B cell (primary cell): ENCODE results near the gene ARHGAP22. TPM values are rescaled to one million over a fixed set of nuclear protein-coding genes. Genes with fewer than 3 reads are reported as not detected.

ENCODE experiments used
- ATAC-seq: fragments of 200-7000 bp; cut with Tn5 transposase; one replicate; pipeline ENCODE4 v1.10.0; 2021; ENCODE audit warnings: low read depth, mild to moderate bottlenecking, moderate number of reproducible peaks, moderate library complexity
- CTCF ChIA-PET: fragments of 350-600 bp; sonication (Branson Sonifier 250); formaldehyde crosslinking; loops from one replicate; lab custom pipeline; 2021; ENCODE audit warnings: antibody characterized with exemption, inconsistent platforms; lab: Charles Lee
- POLR2A ChIA-PET: fragments of 350-600 bp; sonication (Branson Sonifier 250); formaldehyde crosslinking; loops from one replicate; lab custom pipeline; 2021; ENCODE audit warnings: antibody characterized with exemption; lab: Charles Lee
- DNase-seq: peaks from one replicate; pipeline ENCODE4 v3.0.0; 2013
- H2AFZ ChIP-seq: 2 replicates; pipeline ENCODE4 v1.6.1; 2012; ENCODE audit warnings: mild to moderate bottlenecking, low read depth, low read length; ENCODE audit not compliant: insufficient read depth, poor library complexity, severe bottlenecking
- H3K27ac ChIP-seq, 2 donors: 1 replicate in 1 of 2; 2 replicates in 1 of 2; pipeline ENCODE4 v1.5.1; 2012 to 2013; ENCODE audit warnings: low read length in 2 of 2, mild to moderate bottlenecking in 2 of 2, moderate library complexity in 1 of 2
- H3K27me3 ChIP-seq, 4 experiments: fragments of 200-600 bp in 1 of 4; sonication (generic) in 1 of 4; replicated peaks in 1 of 4; 1 replicate in 2 of 4; 2 replicates in 2 of 4; pipeline versions ENCODE4 v1.6.1 to v1.7.0; 2013 to 2016; ENCODE audit warnings: low read length in 3 of 4, mild to moderate bottlenecking in 2 of 4, mixed read lengths in 1 of 4, moderate library complexity in 1 of 4; ENCODE audit not compliant: insufficient read depth in 4 of 4, control insufficient read depth in 3 of 4; ENCODE audit errors: control extremely low read depth in 1 of 4
- H3K36me3 ChIP-seq, 2 experiments: replicated peaks in 1 of 2; 1 replicate in 1 of 2; 2 replicates in 1 of 2; pipeline versions ENCODE4 v1.6.1 to v1.7.1; 2013; ENCODE audit warnings: low read length in 1 of 2; ENCODE audit not compliant: insufficient read depth in 2 of 2, control insufficient read depth in 1 of 2; ENCODE audit errors: control extremely low read depth in 1 of 2, extremely low read depth in 1 of 2
- H3K4me1 ChIP-seq, 2 donors: fragments of 200-600 bp in 1 of 2; sonication (generic) in 1 of 2; 1 replicate in 1 of 2; 2 replicates in 1 of 2; pipeline versions ENCODE4 v1.5.1 to v1.6.1; 2013 to 2017; ENCODE audit warnings: low read length in 2 of 2; ENCODE audit not compliant: control insufficient read depth in 2 of 2, insufficient read depth in 2 of 2
- H3K4me2 ChIP-seq: replicated peaks from 2 replicates; pipeline ENCODE3; 2012; ENCODE audit warnings: mild to moderate bottlenecking, low read depth, low read length; ENCODE audit not compliant: poor library complexity, severe bottlenecking
- H3K4me3 ChIP-seq, 5 experiments: fragments of 200-600 bp in 1 of 5; sonication (generic) in 1 of 5; 1 replicate in 3 of 5; 2 replicates in 2 of 5; pipeline versions ENCODE4 v1.5.1 to v1.7.0; 2011 to 2016; ENCODE audit warnings: low read length in 4 of 5, mild to moderate bottlenecking in 4 of 5, low read depth in 2 of 5, control low read depth in 1 of 5, moderate library complexity in 1 of 5; ENCODE audit not compliant: insufficient read depth in 1 of 5; ENCODE audit errors: control extremely low read depth in 1 of 5, extremely low read depth in 1 of 5
- H3K79me2 ChIP-seq: fragments of 200-600 bp; sonication (generic); one replicate; pipeline ENCODE4 v1.6.0; 2016; ENCODE audit warnings: low read length; ENCODE audit not compliant: control insufficient read depth, insufficient read depth
- H3K9ac ChIP-seq: fragments of 200-600 bp; sonication (generic); 2 replicates; pipeline ENCODE4 v1.6.1; 2017; ENCODE audit warnings: mild to moderate bottlenecking, low read length, moderate library complexity
- H3K9me3 ChIP-seq, 3 donors: one replicate each; pipeline versions ENCODE4 v1.6.1 to v1.7.1; 2013; ENCODE audit warnings: low read length in 2 of 3; ENCODE audit not compliant: control insufficient read depth in 2 of 3, insufficient read depth in 1 of 3; ENCODE audit errors: control extremely low read depth in 1 of 3
- H4K20me1 ChIP-seq: 2 replicates; pipeline ENCODE4 v1.6.0; 2012; ENCODE audit warnings: mild to moderate bottlenecking, low read length; ENCODE audit not compliant: insufficient read depth, control insufficient read depth, poor library complexity, severe bottlenecking
- H3K27ac Mint-ChIP-seq: one replicate; pipeline ENCODE4 v1.8.0; 2021; ENCODE audit warnings: mixed read lengths
- H3K27me3 Mint-ChIP-seq: one replicate; pipeline ENCODE4 v1.8.0; 2021; ENCODE audit warnings: mixed read lengths
- H3K4me1 Mint-ChIP-seq: one replicate; pipeline ENCODE4 v1.8.0; 2021; ENCODE audit warnings: mixed read lengths
- H3K4me3 Mint-ChIP-seq: one replicate; pipeline ENCODE4 v1.8.0; 2021; ENCODE audit warnings: mixed read lengths
- H3K9me3 Mint-ChIP-seq: one replicate; pipeline ENCODE4 v1.8.0; 2022; ENCODE audit warnings: mixed read lengths; ENCODE audit not compliant: insufficient read depth
- EZH2 ChIP-seq: IDR thresholded peaks from 2 replicates; pipeline ENCODE4 v1.6.1; 2012; ENCODE audit warnings: borderline replicate concordance, low read depth, mild to moderate bottlenecking, moderate library complexity, low read length; ENCODE audit not compliant: insufficient read depth, poor library complexity, severe bottlenecking
- WGBS: methylation state at CpG from one replicate; pipeline ENCODE4 v1.1.5; 2013; ENCODE audit warnings: missing lambda C conversion rate; ENCODE audit not compliant: insufficient coverage; 5-methylcytosine and 5-hydroxymethylcytosine counted together
- intact Hi-C: fragments of 100-400 bp; cut with micrococcal nuclease; formaldehyde crosslinking; loops from one replicate; pipeline ENCODE4 v1.10.0; 2022
- polyA plus RNA-seq: library from polyadenylated mRNA; depleted of rRNA; stranded (reverse); fragments of >200 nt; gene quantifications from 2 replicates; pipeline ENCODE4 v1.2.3, GENCODE V29; 2012
- total RNA-seq, 2 donors: library from RNA; stranded (reverse); fragments of 120-200 nt in 1 of 2; gene quantifications; 1 replicate in 1 of 2; 2 replicates in 1 of 2; pipeline versions ENCODE4 v1.2.3 to v1.2.4, GENCODE V29; 2013 to 2022
- TF ChIP-seq, protein P1 (sequence below): fragments of 200-600 bp; IDR thresholded peaks from one replicate; pipeline ENCODE4 v1.8.0; 2022; ENCODE audit warnings: antibody characterized with exemption, mild to moderate bottlenecking

Gene ARHGAP22
- total and polyA plus RNA-seq, 2 donors (not counting 1 experiment from before 2014, with no cell fraction given) = 1.9 to 2.0 TPM

GRCh38 chr10:48460182-48460581 lies 144.7 kb downstream of the ARHGAP22 start:
- ChIA-PET POLR2A (no interaction called here), CTCF (no interaction called here)
- no peak overlapping the region for H3K4me3 ChIP-seq
- H4K20me1 ChIP-seq = no peaks in the 10 kb centered on the region
- Mint-ChIP-seq H3K27ac (no peak overlapping the region), H3K9me3 (no peaks in the 10 kb centered on the region), H3K4me3 (no peak overlapping the region), H3K27me3 (no peaks in the 10 kb centered on the region), H3K4me1 (peaks cover 9% of the 10 kb centered on the region)
- H3K4me1 ChIP-seq = peaks cover 13 to 17% of the 10 kb centered on the region in 2 donors
- TF ChIP-seq, protein P1, sequence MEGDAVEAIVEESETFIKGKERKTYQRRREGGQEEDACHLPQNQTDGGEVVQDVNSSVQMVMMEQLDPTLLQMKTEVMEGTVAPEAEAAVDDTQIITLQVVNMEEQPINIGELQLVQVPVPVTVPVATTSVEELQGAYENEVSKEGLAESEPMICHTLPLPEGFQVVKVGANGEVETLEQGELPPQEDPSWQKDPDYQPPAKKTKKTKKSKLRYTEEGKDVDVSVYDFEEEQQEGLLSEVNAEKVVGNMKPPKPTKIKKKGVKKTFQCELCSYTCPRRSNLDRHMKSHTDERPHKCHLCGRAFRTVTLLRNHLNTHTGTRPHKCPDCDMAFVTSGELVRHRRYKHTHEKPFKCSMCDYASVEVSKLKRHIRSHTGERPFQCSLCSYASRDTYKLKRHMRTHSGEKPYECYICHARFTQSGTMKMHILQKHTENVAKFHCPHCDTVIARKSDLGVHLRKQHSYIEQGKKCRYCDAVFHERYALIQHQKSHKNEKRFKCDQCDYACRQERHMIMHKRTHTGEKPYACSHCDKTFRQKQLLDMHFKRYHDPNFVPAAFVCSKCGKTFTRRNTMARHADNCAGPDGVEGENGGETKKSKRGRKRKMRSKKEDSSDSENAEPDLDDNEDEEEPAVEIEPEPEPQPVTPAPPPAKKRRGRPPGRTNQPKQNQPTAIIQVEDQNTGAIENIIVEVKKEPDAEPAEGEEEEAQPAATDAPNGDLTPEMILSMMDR = no peak
- no peak for TF ChIP-seq EZH2
- no peak overlapping the region for H3K27ac ChIP-seq
- H3K4me2 ChIP-seq = no peak overlapping the region
- no peaks in the 10 kb centered on the region for H3K36me3 ChIP-seq
- H3K79me2 ChIP-seq = no peaks in the 10 kb centered on the region
- ATAC-seq = no peak
- H3K27me3 ChIP-seq = peaks cover 0 to 3% (median 0%) of the 10 kb centered on the region in 4 experiments
- intact Hi-C loops = no loop called here
- H3K9ac ChIP-seq = no peak overlapping the region
- 100% methylated on average over 1 of the region's 2 CpGs for WGBS
- no peak overlapping the region for H2AFZ ChIP-seq
- peaks cover 0 to 4% (median 0%) of the 10 kb centered on the region in 3 donors for H3K9me3 ChIP-seq
- DNase-seq = no peak

DNA sequence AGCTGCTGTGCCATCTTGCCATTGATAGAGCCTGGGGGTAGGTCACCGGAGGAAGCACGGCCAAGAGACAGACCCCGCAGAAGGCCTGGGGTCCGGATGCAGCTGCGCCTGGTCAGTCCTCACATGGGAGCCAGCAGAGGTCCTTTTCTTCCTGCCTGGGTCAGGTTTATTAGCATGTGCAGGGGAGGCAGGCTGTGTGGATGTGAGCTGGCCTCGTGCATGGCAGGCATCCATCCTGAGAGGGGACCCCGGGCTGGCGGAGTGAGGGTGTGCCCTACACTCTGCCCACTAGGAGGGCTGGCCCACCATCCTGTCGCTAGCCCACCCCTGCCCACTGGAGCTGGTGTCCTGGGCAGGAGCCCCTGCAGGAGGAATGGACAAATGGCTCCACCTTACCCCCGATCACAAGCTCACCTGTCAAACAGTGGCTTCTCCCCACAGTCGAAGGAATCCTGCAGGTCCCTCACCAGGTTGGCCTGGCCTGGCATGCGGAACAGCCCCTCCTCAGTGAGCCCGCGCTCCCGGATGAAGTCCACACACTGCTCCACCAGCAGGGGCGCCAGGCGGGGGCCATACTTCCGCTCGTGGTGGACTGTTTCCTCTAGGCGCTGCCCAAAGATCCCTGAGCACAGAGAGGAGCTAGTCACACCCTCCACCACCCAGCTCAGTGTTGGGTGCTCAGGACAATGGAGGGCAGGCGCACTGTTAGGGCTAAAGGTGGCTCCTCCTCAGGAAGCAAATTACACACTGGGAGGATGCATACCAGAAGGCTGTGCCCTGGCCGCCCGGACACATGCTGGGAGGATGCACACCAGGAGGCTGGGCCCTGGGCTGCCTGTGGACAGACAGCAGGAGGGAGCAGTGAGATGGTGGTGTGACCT lies 145.4 kb downstream of the ARHGAP22 start:
- peaks cover 0 to 3% (median 0%) of the 10 kb centered on the region in 4 experiments for H3K27me3 ChIP-seq
- intact Hi-C loops = no loop called here
- Mint-ChIP-seq H3K27ac (no peak overlapping the region), H3K4me1 (peaks cover 9% of the 10 kb centered on the region), H3K9me3 (no peaks in the 10 kb centered on the region), H3K27me3 (no peaks in the 10 kb centered on the region), H3K4me3 (no peak overlapping the region)
- no peak overlapping the region for H3K9ac ChIP-seq
- peaks cover 0 to 4% (median 0%) of the 10 kb centered on the region in 3 donors for H3K9me3 ChIP-seq
- POLR2A ChIA-PET = no interaction called here
- ATAC-seq (no peak), DNase-seq (no peak)
- no peak for TF ChIP-seq EZH2
- TF ChIP-seq, protein P1 = no peak
- WGBS = 64% methylated on average over 23 of the region's 23 CpGs
- H3K4me3 ChIP-seq = no peak overlapping the region
- no peak overlapping the region for H3K4me2 ChIP-seq
- H2AFZ ChIP-seq = no peak overlapping the region
- H3K27ac ChIP-seq = no peak overlapping the region
- H4K20me1 ChIP-seq = no peaks in the 10 kb centered on the region
- peaks cover 13 to 17% of the 10 kb centered on the region in 2 donors for H3K4me1 ChIP-seq
- no peaks in the 10 kb centered on the region for H3K36me3 ChIP-seq
- CTCF ChIA-PET = no interaction called here
- no peaks in the 10 kb centered on the region for H3K79me2 ChIP-seq
